Retinal pigment epithelial cell (primary cell): ENCODE results near the gene SLC35B4.

Experiments used
- DNase-seq: peaks from one replicate; pipeline ENCODE4 v3.0.0-alpha.2; 2010; ENCODE audit warnings: low read depth
- H3K4me3 ChIP-seq: 2 replicates; pipeline ENCODE4 v1.5.1; 2011; ENCODE audit warnings: mild to moderate bottlenecking, low read length, control low read depth, moderate library complexity
- CTCF ChIP-seq: conservative IDR thresholded peaks from 2 replicates; pipeline ENCODE4 v1.5.1; 2011; ENCODE audit warnings: low read depth, low read length, control low read depth, inconsistent platforms

Gene SLC35B4

GRCh38 chr7:134293002-134293740, 23.6 kb downstream of the SLC35B4 start:
- H3K4me3 ChIP-seq = no peak overlapping the region
- DNase-seq = no peak
- TF ChIP-seq CTCF = no peak

- H3K4me3 ChIP-seq = no peak overlapping the region
- TF ChIP-seq CTCF = no peak
- DNase-seq = no peak
Measured at GRCh38 chr7:134290286-134290685, 26.4 kb downstream of the SLC35B4 start.

GRCh38 chr7:134289841-134290240, 26.9 kb downstream of the SLC35B4 start:
- no peak for TF ChIP-seq CTCF
- no peak for DNase-seq
- H3K4me3 ChIP-seq = no peak overlapping the region

- no peak overlapping the region for H3K4me3 ChIP-seq
- no peak for DNase-seq
- TF ChIP-seq CTCF = no peak
Measured at GRCh38 chr7:134289423-134289822, 27.3 kb downstream of the SLC35B4 start.

- no peak overlapping the region for H3K4me3 ChIP-seq
- TF ChIP-seq CTCF = no peak
- no peak for DNase-seq
Measured at GRCh38 chr7:134287916-134288659, 28.6 kb downstream of the SLC35B4 start.

GRCh38 chr7:134284952-134285351, 31.8 kb downstream of the SLC35B4 start:
- no peak overlapping the region for H3K4me3 ChIP-seq
- TF ChIP-seq CTCF = no peak
- DNase-seq = no peak

GRCh38 chr7:134284011-134284410, 32.7 kb downstream of the SLC35B4 start:
- no peak overlapping the region for H3K4me3 ChIP-seq
- no peak for DNase-seq
- no peak for TF ChIP-seq CTCF
